OCI-LY3 (cell line): ENCODE measurements around the gene SASH1.

ENCODE experiments used
- H2AFZ ChIP-seq: fragments of 200-600, 300-600 bp; shearing (Covaris generic); 2 replicates; pipeline ENCODE4 v1.6.0; 2014; ENCODE audit warnings: antibody characterized with exemption, low read depth, low read length
- H3K27ac ChIP-seq: fragments of 200-600, 300-600 bp; sonication (generic); 2 replicates; pipeline ENCODE4 v1.5.1; 2014; ENCODE audit warnings: mild to moderate bottlenecking, low read length, moderate library complexity, mixed read lengths
- H3K27me3 ChIP-seq: fragments of 200-600, 300-600 bp; sonication (generic); 2 replicates; pipeline ENCODE4 v1.6.1; 2014; ENCODE audit warnings: low read depth, low read length, mixed read lengths
- H3K36me3 ChIP-seq: fragments of 200-600, 300-600 bp; sonication (generic); replicated peaks from 2 replicates; pipeline ENCODE3; 2014; ENCODE audit warnings: low read depth, low read length, mixed read lengths
- H3K4me1 ChIP-seq: fragments of 300-600, 200-600 bp; sonication (generic); 2 replicates; pipeline ENCODE4 v1.6.1; 2014; ENCODE audit warnings: low read length, mixed read lengths
- H3K4me2 ChIP-seq: fragments of 200-600, 300-600 bp; sonication (generic); 2 replicates; pipeline ENCODE4 v1.6.1; 2014; ENCODE audit warnings: low read length, mixed read lengths
- H3K4me3 ChIP-seq: fragments of 300-600, 200-600 bp; sonication (generic); 2 replicates; pipeline ENCODE4 v1.5.1; 2014; ENCODE audit warnings: antibody characterized with exemption, mild to moderate bottlenecking, low read length, moderate library complexity
- H3K79me2 ChIP-seq: fragments of 300-600, 200-600 bp; shearing (Covaris generic); 2 replicates; pipeline ENCODE4 v1.6.1; 2014; ENCODE audit warnings: mild to moderate bottlenecking, low read length, mixed read lengths
- H3K9ac ChIP-seq: fragments of 300-600, 200-600 bp; shearing (Covaris generic); 2 replicates; pipeline ENCODE4 v1.6.0; 2014; ENCODE audit warnings: mild to moderate bottlenecking, low read length, moderate library complexity
- H3K9me3 ChIP-seq: fragments of 200-600, 300-600 bp; shearing (Covaris generic); 2 replicates; pipeline ENCODE4 v1.6.1; 2014; ENCODE audit warnings: low read length, mixed read lengths; ENCODE audit not compliant: insufficient read depth
- H4K20me1 ChIP-seq: fragments of 200-600, 300-600 bp; sonication (generic); 2 replicates; pipeline ENCODE4 v1.6.1; 2016; ENCODE audit warnings: low read length, mixed read lengths; ENCODE audit not compliant: insufficient read depth
- EZH2phosphoT487 ChIP-seq: fragments of 200-600 bp; shearing (Covaris generic); IDR thresholded peaks from 2 replicates; pipeline ENCODE4 v1.6.1; 2018; ENCODE audit warnings: antibody characterized with exemption, mixed run types, low read depth
- TF ChIP-seq, protein P1 (sequence below): fragments of 200-600, 300-600 bp; sonication (generic); IDR thresholded peaks from 2 replicates; pipeline ENCODE4 v1.5.1; 2014; ENCODE audit warnings: antibody characterized with exemption, low read length, low read depth

SASH1 gene

DNA sequence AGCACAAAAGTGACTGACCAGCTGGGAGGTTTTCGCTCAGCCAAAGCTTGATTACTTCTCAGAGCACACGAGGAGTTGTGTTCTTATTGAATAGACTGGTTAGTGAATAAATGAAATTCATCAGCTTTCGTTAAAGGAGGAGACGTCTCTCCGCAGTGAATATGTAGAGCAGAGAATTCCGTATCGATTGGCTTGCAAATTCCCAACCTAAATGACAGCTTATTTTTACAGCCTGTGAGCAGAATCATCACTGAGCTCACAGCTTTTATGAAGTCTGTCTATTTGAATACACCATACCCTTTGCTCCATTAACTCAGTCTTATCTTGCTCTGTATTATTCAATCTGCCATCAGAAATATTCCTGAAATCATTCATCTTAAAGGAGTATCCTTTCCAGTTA, 192.7 kb downstream of the SASH1 start:
- Histone ChIP-seq H4K20me1 (no peaks in the 10 kb centered on the region), H3K9me3 (no peaks in the 10 kb centered on the region), H3K36me3 (no peaks in the 10 kb centered on the region), H3K27me3 (peaks cover 15% of the 10 kb centered on the region; the same call in 1 of the 2 replicates), H3K27ac (no peak overlapping the region), H3K4me1 (peaks cover 7% of the 10 kb centered on the region), H3K4me2 (no peak overlapping the region), H3K79me2 (no peaks in the 10 kb centered on the region), H3K9ac (no peak overlapping the region), H3K4me3 (no peak overlapping the region), H2AFZ (no peak overlapping the region)
- TF ChIP-seq, protein P1, sequence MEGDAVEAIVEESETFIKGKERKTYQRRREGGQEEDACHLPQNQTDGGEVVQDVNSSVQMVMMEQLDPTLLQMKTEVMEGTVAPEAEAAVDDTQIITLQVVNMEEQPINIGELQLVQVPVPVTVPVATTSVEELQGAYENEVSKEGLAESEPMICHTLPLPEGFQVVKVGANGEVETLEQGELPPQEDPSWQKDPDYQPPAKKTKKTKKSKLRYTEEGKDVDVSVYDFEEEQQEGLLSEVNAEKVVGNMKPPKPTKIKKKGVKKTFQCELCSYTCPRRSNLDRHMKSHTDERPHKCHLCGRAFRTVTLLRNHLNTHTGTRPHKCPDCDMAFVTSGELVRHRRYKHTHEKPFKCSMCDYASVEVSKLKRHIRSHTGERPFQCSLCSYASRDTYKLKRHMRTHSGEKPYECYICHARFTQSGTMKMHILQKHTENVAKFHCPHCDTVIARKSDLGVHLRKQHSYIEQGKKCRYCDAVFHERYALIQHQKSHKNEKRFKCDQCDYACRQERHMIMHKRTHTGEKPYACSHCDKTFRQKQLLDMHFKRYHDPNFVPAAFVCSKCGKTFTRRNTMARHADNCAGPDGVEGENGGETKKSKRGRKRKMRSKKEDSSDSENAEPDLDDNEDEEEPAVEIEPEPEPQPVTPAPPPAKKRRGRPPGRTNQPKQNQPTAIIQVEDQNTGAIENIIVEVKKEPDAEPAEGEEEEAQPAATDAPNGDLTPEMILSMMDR: no peak
- TF ChIP-seq EZH2phosphoT487: no peak

DNA sequence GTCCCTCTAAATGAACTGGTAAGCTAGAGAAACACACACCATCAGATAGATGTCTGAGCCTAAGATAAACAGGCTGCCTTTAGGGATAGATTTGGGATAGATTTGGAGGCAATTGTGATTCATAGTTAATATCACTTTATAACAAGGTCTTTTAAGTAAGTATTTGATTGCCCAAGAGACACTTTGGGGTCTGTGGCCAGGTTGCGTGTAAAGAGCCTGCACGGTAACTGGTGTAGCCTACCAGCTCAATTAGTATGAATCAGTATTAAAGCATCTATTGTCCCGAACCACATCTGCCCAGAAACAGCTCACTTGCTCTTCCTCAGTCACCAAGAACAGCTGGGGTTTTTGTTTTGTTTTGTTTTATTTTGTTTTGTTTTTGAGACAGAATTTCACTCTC, 193.3 kb downstream of the SASH1 start:
- H2AFZ ChIP-seq: no peak overlapping the region
- no peaks in the 10 kb centered on the region for H3K36me3 ChIP-seq
- no peaks in the 10 kb centered on the region for H3K79me2 ChIP-seq
- no peak overlapping the region for H3K27ac ChIP-seq
- no peak overlapping the region for H3K4me3 ChIP-seq
- H3K9me3 ChIP-seq: no peaks in the 10 kb centered on the region
- H3K27me3 ChIP-seq: peaks cover 15% of the 10 kb centered on the region; the same call in 1 of the 2 replicates
- no peaks in the 10 kb centered on the region for H4K20me1 ChIP-seq
- no peak overlapping the region for H3K4me2 ChIP-seq
- no peak overlapping the region for H3K9ac ChIP-seq
- H3K4me1 ChIP-seq: 0 out of 2 replicates have a peak, but pooled peaks cover 1% of the 10 kb centered on the region
- TF ChIP-seq, protein P1: no peak
- no peak for TF ChIP-seq EZH2phosphoT487

DNA sequence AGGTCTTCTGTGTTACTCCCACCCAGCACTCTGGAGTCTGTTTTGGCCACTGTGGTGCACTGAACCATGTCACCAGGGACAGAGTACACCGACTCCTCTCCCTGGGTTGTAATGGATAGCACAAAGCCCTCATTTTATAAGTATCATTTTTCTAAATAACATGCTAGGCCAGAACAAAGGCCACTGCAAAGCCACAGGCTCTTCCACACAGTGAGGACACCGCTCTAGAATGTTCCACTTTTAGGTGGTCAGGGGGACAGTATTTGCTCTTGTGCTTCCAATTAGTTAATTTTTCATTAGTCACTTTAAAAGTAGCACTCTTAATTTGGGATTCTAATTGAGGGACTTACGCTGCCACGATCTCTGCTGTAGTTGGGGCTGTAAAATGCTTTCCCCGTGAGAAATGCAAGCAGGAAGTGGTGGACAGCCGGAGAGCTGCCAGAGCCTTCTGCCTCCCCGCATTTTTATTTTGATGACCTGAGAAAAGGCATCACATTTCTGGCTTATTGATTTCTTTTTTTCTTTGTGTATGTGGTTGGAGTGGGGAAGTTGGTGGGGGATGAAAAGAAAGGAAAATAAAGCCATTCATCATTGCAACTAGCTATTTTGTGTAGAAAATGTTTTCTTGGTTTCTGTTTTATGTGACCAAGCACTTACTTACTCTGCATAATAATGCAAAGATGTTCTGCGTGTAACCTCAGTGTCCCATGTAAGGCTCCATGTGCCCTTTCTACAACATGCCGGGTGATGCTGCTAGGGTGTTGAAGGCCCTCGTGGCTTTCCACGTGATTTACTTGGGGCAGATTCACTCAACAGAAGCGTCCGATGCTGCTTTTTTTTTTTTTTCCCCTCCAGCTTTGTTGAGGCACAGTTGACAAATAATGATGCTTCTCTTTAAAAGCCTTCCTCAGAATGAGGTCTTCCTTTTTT, 195.9 kb downstream of the SASH1 start:
- TF ChIP-seq, protein P1: no peak
- TF ChIP-seq EZH2phosphoT487: no peak
- H3K4me2 ChIP-seq: no peak overlapping the region
- H4K20me1 ChIP-seq: no peaks in the 10 kb centered on the region
- H3K36me3 ChIP-seq: no peaks in the 10 kb centered on the region
- H3K79me2 ChIP-seq: no peaks in the 10 kb centered on the region
- no peak overlapping the region for H3K4me3 ChIP-seq
- no peak overlapping the region for H2AFZ ChIP-seq
- H3K9ac ChIP-seq: no peak overlapping the region
- H3K4me1 ChIP-seq: no peaks in the 10 kb centered on the region
- H3K27ac ChIP-seq: no peak overlapping the region
- peaks cover 15% of the 10 kb centered on the region; the same call in 1 of the 2 replicates for H3K27me3 ChIP-seq
- no peaks in the 10 kb centered on the region for H3K9me3 ChIP-seq

DNA sequence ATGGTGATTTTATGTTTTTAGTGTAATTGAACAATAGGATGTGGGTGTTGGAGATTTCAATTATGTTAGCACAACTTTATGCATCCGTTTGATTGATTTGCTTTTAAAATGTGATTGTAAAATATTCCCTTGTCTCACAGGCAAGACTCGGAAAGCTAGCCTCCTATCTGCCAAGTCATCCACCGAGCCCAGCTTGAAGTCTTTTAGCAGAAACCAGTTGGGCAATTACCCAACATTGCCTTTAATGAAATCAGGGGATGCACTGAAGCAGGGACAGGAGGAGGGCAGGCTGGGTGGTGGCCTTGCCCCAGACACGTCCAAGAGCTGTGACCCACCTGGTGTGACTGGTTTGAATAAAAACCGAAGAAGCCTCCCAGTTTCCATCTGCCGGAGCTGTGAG, 200.9 kb downstream of the SASH1 start:
- no peak overlapping the region for H3K4me3 ChIP-seq
- TF ChIP-seq EZH2phosphoT487: no peak
- TF ChIP-seq, protein P1: no peak
- no peaks in the 10 kb centered on the region for H3K9me3 ChIP-seq
- no peak overlapping the region for H3K9ac ChIP-seq
- no peak overlapping the region for H3K27ac ChIP-seq
- no peaks in the 10 kb centered on the region for H3K36me3 ChIP-seq
- no peak overlapping the region for H2AFZ ChIP-seq
- no peaks in the 10 kb centered on the region for H4K20me1 ChIP-seq
- H3K79me2 ChIP-seq: no peaks in the 10 kb centered on the region
- no peaks in the 10 kb centered on the region for H3K27me3 ChIP-seq
- H3K4me1 ChIP-seq: no peaks in the 10 kb centered on the region
- no peak overlapping the region for H3K4me2 ChIP-seq
